GM21390 (cell line): Measurements from ENCODE around the gene ATP6AP1.

Source experiments
- ATAC-seq: cut with Tn5 transposase; IDR thresholded peaks from one replicate; pipeline ENCODE4 v1.9.1; 2021; ENCODE audit not compliant: unreplicated experiment

Gene ATP6AP1

GRCh38 chrX:154470914-154471568, 42.6 kb downstream of the ATP6AP1 start:
- no peak for ATAC-seq

- ATAC-seq = no peak
Measured at GRCh38 chrX:154471839-154472684, 43.6 kb downstream of the ATP6AP1 start.

GRCh38 chrX:154472685-154473632, 44.5 kb downstream of the ATP6AP1 start:
- no peak for ATAC-seq

GRCh38 chrX:154473683-154474082, 45.2 kb downstream of the ATP6AP1 start:
- ATAC-seq = no peak

GRCh38 chrX:154476821-154477220, 48.3 kb downstream of the ATP6AP1 start:
- no peak for ATAC-seq

GRCh38 chrX:154477891-154478477, 49.5 kb downstream of the ATP6AP1 start:
- no peak for ATAC-seq

- peak; percentile 88 for ATAC-seq
Measured at GRCh38 chrX:154478728-154479622, 50.5 kb downstream of the ATP6AP1 start, which contains the start of gene LAGE3. Gene LAGE3 (minus strand): TSS chrX:154479281. CDS start chrX:154478915, 366 bp downstream.

GRCh38 chrX:154481195-154481594, 52.7 kb downstream of the ATP6AP1 start:
- no peak for ATAC-seq

- ATAC-seq = no peak
Measured at GRCh38 chrX:154481911-154482601, 53.6 kb downstream of the ATP6AP1 start.

- ATAC-seq = no peak
Measured at GRCh38 chrX:154482786-154483185, 54.3 kb downstream of the ATP6AP1 start.

GRCh38 chrX:154483325-154483724, 54.8 kb downstream of the ATP6AP1 start:
- ATAC-seq = no peak

- no peak for ATAC-seq
Measured at GRCh38 chrX:154484255-154485149, 56.0 kb downstream of the ATP6AP1 start.

- no peak for ATAC-seq
Measured at GRCh38 chrX:154485150-154486051, 56.9 kb downstream of the ATP6AP1 start.

GRCh38 chrX:154486052-154486395, 57.5 kb downstream of the ATP6AP1 start:
- ATAC-seq = no peak
